ENCODE measurements around the gene NSD2. TPM values are rescaled to one million over a fixed set of nuclear protein-coding genes. Genes with fewer than 3 reads are reported as not detected.

NSD2 gene
- total RNA-seq, 1 donor from 2014 or later = 85.6 TPM

- H3K4me3 ChIP-seq (ENCODE audit: low read depth, low read length) = peak overlapping the region; percentile 80
- no peak for TF ChIP-seq CTCF (conservative IDR thresholded peaks at IDR 0.05; ENCODE audit: low read depth, low read length)
- no peak for DNase-seq (ENCODE audit: low read depth)
Observed at GRCh38 chr4:1871471-1872021, 353 bp downstream of the NSD2 start.

GRCh38 chr4:1872870-1873269 is 1.7 kb downstream of the NSD2 start:
- no peak for TF ChIP-seq CTCF (conservative IDR thresholded peaks at IDR 0.05; ENCODE audit: low read depth, low read length)
- H3K4me3 ChIP-seq (ENCODE audit: low read depth, low read length) = peak overlapping the region; percentile 80
- no peak for DNase-seq (ENCODE audit: low read depth)

GRCh38 chr4:1873291-1873690 is 2.1 kb downstream of the NSD2 start:
- H3K4me3 ChIP-seq (ENCODE audit: low read depth, low read length) = peak overlapping the region; percentile 80
- TF ChIP-seq CTCF (conservative IDR thresholded peaks at IDR 0.05; ENCODE audit: low read depth, low read length) = no peak
- DNase-seq (ENCODE audit: low read depth) = no peak

- no peak for DNase-seq (ENCODE audit: low read depth)
- no peak for TF ChIP-seq CTCF (conservative IDR thresholded peaks at IDR 0.05; ENCODE audit: low read depth, low read length)
- no peak overlapping the region for H3K4me3 ChIP-seq (ENCODE audit: low read depth, low read length)
Observed at GRCh38 chr4:1873776-1874175, 2.6 kb downstream of the NSD2 start.

GRCh38 chr4:1874201-1874600 is 3.0 kb downstream of the NSD2 start:
- TF ChIP-seq CTCF (conservative IDR thresholded peaks at IDR 0.05; ENCODE audit: low read depth, low read length) = no peak
- H3K4me3 ChIP-seq (ENCODE audit: low read depth, low read length) = no peak overlapping the region
- DNase-seq (ENCODE audit: low read depth) = no peak

- no peak for TF ChIP-seq CTCF (conservative IDR thresholded peaks at IDR 0.05; ENCODE audit: low read depth, low read length)
- no peak for DNase-seq (ENCODE audit: low read depth)
- no peak overlapping the region for H3K4me3 ChIP-seq (ENCODE audit: low read depth, low read length)
Observed at GRCh38 chr4:1879485-1879884, 8.3 kb downstream of the NSD2 start.

GRCh38 chr4:1880332-1880731 is 9.1 kb downstream of the NSD2 start:
- no peak for TF ChIP-seq CTCF (conservative IDR thresholded peaks at IDR 0.05; ENCODE audit: low read depth, low read length)
- H3K4me3 ChIP-seq (ENCODE audit: low read depth, low read length) = no peak overlapping the region
- no peak for DNase-seq (ENCODE audit: low read depth)

All from epithelial cell of proximal tubule (primary cell).